Suprapubic skin (tissue), 4 donors: ENCODE results near the gene TMEM62.

Experiments used
- EP300 ChIP-seq: sonication (generic); formaldehyde crosslinking; IDR thresholded peaks from one replicate; pipeline ENCODE4 v1.6.1; 2017; ENCODE audit warnings: antibody characterized with exemption
- POLR2A ChIP-seq, 2 donors: fragments of 450-650 bp; IDR thresholded peaks; one replicate each; pipeline ENCODE4 v1.6.1; 2017; ENCODE audit warnings: antibody characterized with exemption in 2 of 2, mild to moderate bottlenecking in 2 of 2, moderate library complexity in 2 of 2
- POLR2AphosphoS5 ChIP-seq, 3 donors: sonication (generic); formaldehyde crosslinking; IDR thresholded peaks; one replicate each; pipeline ENCODE4 v1.6.1; 2017; ENCODE audit warnings: antibody characterized with exemption in 3 of 3
- TF ChIP-seq, protein P1 (sequence below), 2 donors: fragments of 200-600 bp in 1 of 2; fragments of 450-650 bp in 1 of 2; sonication (generic) in 1 of 2; IDR thresholded peaks; one replicate each; pipeline ENCODE4 v1.5.1; 2016 to 2019; ENCODE audit warnings: antibody characterized with exemption in 2 of 2, mild to moderate bottlenecking in 1 of 2, moderate library complexity in 1 of 2

GRCh38 chr15:43086551-43086950, 46.8 kb upstream of the TMEM62 start:
- TF ChIP-seq EP300 (no peak), POLR2A (IDR thresholded peaks at IDR 0.05) (no peak), POLR2AphosphoS5 (IDR thresholded peaks at IDR 0.05) (no peak)
- TF ChIP-seq, protein P1, sequence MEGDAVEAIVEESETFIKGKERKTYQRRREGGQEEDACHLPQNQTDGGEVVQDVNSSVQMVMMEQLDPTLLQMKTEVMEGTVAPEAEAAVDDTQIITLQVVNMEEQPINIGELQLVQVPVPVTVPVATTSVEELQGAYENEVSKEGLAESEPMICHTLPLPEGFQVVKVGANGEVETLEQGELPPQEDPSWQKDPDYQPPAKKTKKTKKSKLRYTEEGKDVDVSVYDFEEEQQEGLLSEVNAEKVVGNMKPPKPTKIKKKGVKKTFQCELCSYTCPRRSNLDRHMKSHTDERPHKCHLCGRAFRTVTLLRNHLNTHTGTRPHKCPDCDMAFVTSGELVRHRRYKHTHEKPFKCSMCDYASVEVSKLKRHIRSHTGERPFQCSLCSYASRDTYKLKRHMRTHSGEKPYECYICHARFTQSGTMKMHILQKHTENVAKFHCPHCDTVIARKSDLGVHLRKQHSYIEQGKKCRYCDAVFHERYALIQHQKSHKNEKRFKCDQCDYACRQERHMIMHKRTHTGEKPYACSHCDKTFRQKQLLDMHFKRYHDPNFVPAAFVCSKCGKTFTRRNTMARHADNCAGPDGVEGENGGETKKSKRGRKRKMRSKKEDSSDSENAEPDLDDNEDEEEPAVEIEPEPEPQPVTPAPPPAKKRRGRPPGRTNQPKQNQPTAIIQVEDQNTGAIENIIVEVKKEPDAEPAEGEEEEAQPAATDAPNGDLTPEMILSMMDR (IDR thresholded peaks at IDR 0.05), result no peak
